ENCODE results near the gene WWP2. TPM values are rescaled to one million over a fixed set of nuclear protein-coding genes. Genes with fewer than 3 reads are reported as not detected.
A peak's percentile ranks its signal among the peaks of the same experiment; 100 is the strongest.

The WWP2 gene
- total and polyA plus RNA-seq, 4 donors: 59.0 to 144 (median 138) TPM

GRCh38 chr16:69871708-69872107, 109.6 kb downstream of the WWP2 start:
- 94 to 96% methylated on average over 15 of the region's 15 CpGs for WGBS, 2 donors
- no peak for DNase-seq
- ATAC-seq (ENCODE audit: low FRiP score): no peak
- Histone ChIP-seq H3K4me3 (ENCODE audit: low read length in 2 of 2) (no peak overlapping the region), H3K9me3 (ENCODE audit: control insufficient read depth, low read length) (no peaks in the 10 kb centered on the region), H3K27me3 (ENCODE audit: control insufficient read depth in 1 of 2, insufficient read depth in 2 of 2, low read length in 1 of 2) (no peaks in the 10 kb centered on the region), H3K36me3 (ENCODE audit: control insufficient read depth in 1 of 2, insufficient read depth in 2 of 2, low read length in 1 of 2) (no peaks in the 10 kb centered on the region), H3K27ac (ENCODE audit: low read depth in 1 of 2, low read length in 2 of 2) (no peak overlapping the region), H3K4me1 (ENCODE audit: control insufficient read depth in 1 of 2, insufficient read depth in 2 of 2, low read length in 2 of 2) (no peaks in the 10 kb centered on the region)
- intact Hi-C loops (cut with DNase I): no loop called here

- intact Hi-C loops (cut with DNase I): no loop called here
- 94% methylated on average over 7 of the region's 7 CpGs for WGBS, 2 donors
- DNase-seq: no peak
Measured at GRCh38 chr16:69872888-69873287, 110.8 kb downstream of the WWP2 start.

GRCh38 chr16:69873783-69874182, 111.7 kb downstream of the WWP2 start:
- intact Hi-C loops (cut with DNase I): no loop called here
- no peaks in the 10 kb centered on the region for H3K27me3 ChIP-seq (ENCODE audit: control insufficient read depth in 1 of 2, insufficient read depth in 2 of 2, low read length in 1 of 2)
- no peaks in the 10 kb centered on the region for H3K9me3 ChIP-seq (ENCODE audit: control insufficient read depth, low read length)
- no peak for ATAC-seq (ENCODE audit: low FRiP score)
- no peaks in the 10 kb centered on the region for H3K4me1 ChIP-seq (ENCODE audit: control insufficient read depth in 1 of 2, insufficient read depth in 2 of 2, low read length in 2 of 2)
- peak overlapping the region in 1 of 2 donors; percentile 17 for H3K27ac ChIP-seq (ENCODE audit: low read depth in 1 of 2, low read length in 2 of 2)
- no peak for DNase-seq
- WGBS, 2 donors: 76 to 86% methylated on average over 3 of the region's 3 CpGs
- H3K36me3 ChIP-seq (ENCODE audit: control insufficient read depth in 1 of 2, insufficient read depth in 2 of 2, low read length in 1 of 2): peaks cover 0 to 1% of the 10 kb centered on the region in 2 donors
- H3K4me3 ChIP-seq (ENCODE audit: low read length in 2 of 2): no peak overlapping the region

More at GRCh38 chr16:69872888-69873287, 110.8 kb downstream of the WWP2 start:
- peaks cover 0 to 1% of the 10 kb centered on the region in 2 donors for H3K36me3 ChIP-seq (ENCODE audit: control insufficient read depth in 1 of 2, insufficient read depth in 2 of 2, low read length in 1 of 2)
- H3K4me1 ChIP-seq (ENCODE audit: control insufficient read depth in 1 of 2, insufficient read depth in 2 of 2, low read length in 2 of 2): no peaks in the 10 kb centered on the region
- H3K27me3 ChIP-seq (ENCODE audit: control insufficient read depth in 1 of 2, insufficient read depth in 2 of 2, low read length in 1 of 2): no peaks in the 10 kb centered on the region
- H3K4me3 ChIP-seq (ENCODE audit: low read length in 2 of 2): no peak overlapping the region
- no peak for ATAC-seq (ENCODE audit: low FRiP score)
- H3K27ac ChIP-seq (ENCODE audit: low read depth in 1 of 2, low read length in 2 of 2): no peak overlapping the region
- no peaks in the 10 kb centered on the region for H3K9me3 ChIP-seq (ENCODE audit: control insufficient read depth, low read length)

- no peak for DNase-seq
- H3K9me3 ChIP-seq (ENCODE audit: control insufficient read depth, low read length): no peaks in the 10 kb centered on the region
- WGBS, 2 donors: 59 to 60% methylated on average over 8 of the region's 8 CpGs
Measured at GRCh38 chr16:69874271-69874670, 112.1 kb downstream of the WWP2 start.

GRCh38 chr16:69880640-69881133, 118.6 kb downstream of the WWP2 start:
- Histone ChIP-seq H3K9me3 (ENCODE audit: control insufficient read depth, low read length) (no peaks in the 10 kb centered on the region), H3K4me1 (ENCODE audit: control insufficient read depth in 1 of 2, insufficient read depth in 2 of 2, low read length in 2 of 2) (peaks cover 0 to 2% of the 10 kb centered on the region in 2 donors), H3K27ac (ENCODE audit: low read depth in 1 of 2, low read length in 2 of 2) (peak overlapping the region in 1 of 2 donors; percentile 78), H3K27me3 (ENCODE audit: control insufficient read depth in 1 of 2, insufficient read depth in 2 of 2, low read length in 1 of 2) (no peaks in the 10 kb centered on the region), H3K4me3 (ENCODE audit: low read length in 2 of 2) (no peak overlapping the region), H3K36me3 (ENCODE audit: control insufficient read depth in 1 of 2, insufficient read depth in 2 of 2, low read length in 1 of 2) (peaks cover 0 to 1% of the 10 kb centered on the region in 2 donors)
- ATAC-seq (ENCODE audit: low FRiP score) (no peak), DNase-seq (no peak)
- intact Hi-C loops (cut with DNase I): loop anchor here in 1 of 2 donors (5.0 kb wide), 1 partner anchor 37 kb away; no protein-coding TSS in a partner anchor
- WGBS, 2 donors: 52 to 55% methylated on average over 10 of the region's 10 CpGs

More at GRCh38 chr16:69874271-69874670, 112.1 kb downstream of the WWP2 start:
- Histone ChIP-seq H3K4me1 (ENCODE audit: control insufficient read depth in 1 of 2, insufficient read depth in 2 of 2, low read length in 2 of 2) (no peaks in the 10 kb centered on the region), H3K27me3 (ENCODE audit: control insufficient read depth in 1 of 2, insufficient read depth in 2 of 2, low read length in 1 of 2) (no peaks in the 10 kb centered on the region), H3K36me3 (ENCODE audit: control insufficient read depth in 1 of 2, insufficient read depth in 2 of 2, low read length in 1 of 2) (peaks cover 0 to 1% of the 10 kb centered on the region in 2 donors), H3K27ac (ENCODE audit: low read depth in 1 of 2, low read length in 2 of 2) (peak overlapping the region in 1 of 2 donors; percentile 17), H3K4me3 (ENCODE audit: low read length in 2 of 2) (no peak overlapping the region)
- ATAC-seq (ENCODE audit: low FRiP score): no peak
- intact Hi-C loops (cut with DNase I): no loop called here

- no peak for DNase-seq
- no peaks in the 10 kb centered on the region for H3K27me3 ChIP-seq (ENCODE audit: control insufficient read depth in 1 of 2, insufficient read depth in 2 of 2, low read length in 1 of 2)
- intact Hi-C loops (cut with DNase I): loop anchor here in 1 of 2 donors (5.0 kb wide), 1 partner anchor 36 kb away; no protein-coding TSS in a partner anchor
- H3K27ac ChIP-seq (ENCODE audit: low read depth in 1 of 2, low read length in 2 of 2): peak overlapping the region in 1 of 2 donors; percentile 65
- peaks cover 0 to 1% of the 10 kb centered on the region in 2 donors for H3K36me3 ChIP-seq (ENCODE audit: control insufficient read depth in 1 of 2, insufficient read depth in 2 of 2, low read length in 1 of 2)
- no peak overlapping the region for H3K4me3 ChIP-seq (ENCODE audit: low read length in 2 of 2)
- 95 to 98% methylated on average over 4 of the region's 4 CpGs for WGBS, 2 donors
- H3K9me3 ChIP-seq (ENCODE audit: control insufficient read depth, low read length): no peaks in the 10 kb centered on the region
- no peak for ATAC-seq (ENCODE audit: low FRiP score)
- H3K4me1 ChIP-seq (ENCODE audit: control insufficient read depth in 1 of 2, insufficient read depth in 2 of 2, low read length in 2 of 2): peaks cover 0 to 2% of the 10 kb centered on the region in 2 donors
Measured at GRCh38 chr16:69881141-69881540, 119.0 kb downstream of the WWP2 start.

GRCh38 chr16:69883744-69884143, 121.6 kb downstream of the WWP2 start:
- DNase-seq (no peak), ATAC-seq (ENCODE audit: low FRiP score) (no peak)
- no peaks in the 10 kb centered on the region for H3K9me3 ChIP-seq (ENCODE audit: control insufficient read depth, low read length)
- intact Hi-C loops (cut with DNase I): loop anchor here in 1 of 2 donors (5.0 kb wide), 1 partner anchor 34 kb away; no protein-coding TSS in a partner anchor
- WGBS, 2 donors: 91 to 94% methylated on average over 5 of the region's 5 CpGs
- no peak overlapping the region for H3K4me3 ChIP-seq (ENCODE audit: low read length in 2 of 2)
- no peak overlapping the region for H3K27ac ChIP-seq (ENCODE audit: low read depth in 1 of 2, low read length in 2 of 2)
- peaks cover 0 to 2% of the 10 kb centered on the region in 2 donors for H3K4me1 ChIP-seq (ENCODE audit: control insufficient read depth in 1 of 2, insufficient read depth in 2 of 2, low read length in 2 of 2)
- no peaks in the 10 kb centered on the region for H3K27me3 ChIP-seq (ENCODE audit: control insufficient read depth in 1 of 2, insufficient read depth in 2 of 2, low read length in 1 of 2)
- H3K36me3 ChIP-seq (ENCODE audit: control insufficient read depth in 1 of 2, insufficient read depth in 2 of 2, low read length in 1 of 2): no peaks in the 10 kb centered on the region

- ATAC-seq (ENCODE audit: low FRiP score) (no peak), DNase-seq (no peak)
- H3K36me3 ChIP-seq (ENCODE audit: control insufficient read depth in 1 of 2, insufficient read depth in 2 of 2, low read length in 1 of 2): peaks cover 0 to 3% of the 10 kb centered on the region in 2 donors
- intact Hi-C loops (cut with DNase I): no loop called here
- no peaks in the 10 kb centered on the region for H3K9me3 ChIP-seq (ENCODE audit: control insufficient read depth, low read length)
- H3K27me3 ChIP-seq (ENCODE audit: control insufficient read depth in 1 of 2, insufficient read depth in 2 of 2, low read length in 1 of 2): no peaks in the 10 kb centered on the region
- no peak overlapping the region for H3K4me3 ChIP-seq (ENCODE audit: low read length in 2 of 2)
- 95 to 99% methylated on average over 3 of the region's 3 CpGs for WGBS, 2 donors
- H3K4me1 ChIP-seq (ENCODE audit: control insufficient read depth in 1 of 2, insufficient read depth in 2 of 2, low read length in 2 of 2): peaks cover 0 to 2% of the 10 kb centered on the region in 2 donors
- no peak overlapping the region for H3K27ac ChIP-seq (ENCODE audit: low read depth in 1 of 2, low read length in 2 of 2)
Measured at GRCh38 chr16:69885722-69886121, 123.6 kb downstream of the WWP2 start.

- H3K4me1 ChIP-seq (ENCODE audit: control insufficient read depth in 1 of 2, insufficient read depth in 2 of 2, low read length in 2 of 2): peaks cover 0 to 3% of the 10 kb centered on the region in 2 donors
- no peak for DNase-seq
- intact Hi-C loops (cut with DNase I): no loop called here
Measured at GRCh38 chr16:69886726-69887125, 124.6 kb downstream of the WWP2 start.

More at GRCh38 chr16:69886726-69887125, 124.6 kb downstream of the WWP2 start:
- Histone ChIP-seq H3K4me3 (ENCODE audit: low read length in 2 of 2) (no peak overlapping the region), H3K36me3 (ENCODE audit: control insufficient read depth in 1 of 2, insufficient read depth in 2 of 2, low read length in 1 of 2) (peaks cover 0 to 3% of the 10 kb centered on the region in 2 donors), H3K27ac (ENCODE audit: low read depth in 1 of 2, low read length in 2 of 2) (no peak overlapping the region), H3K27me3 (ENCODE audit: control insufficient read depth in 1 of 2, insufficient read depth in 2 of 2, low read length in 1 of 2) (no peaks in the 10 kb centered on the region), H3K9me3 (ENCODE audit: control insufficient read depth, low read length) (no peaks in the 10 kb centered on the region)
- 95 to 96% methylated on average over 5 of the region's 5 CpGs for WGBS, 2 donors
- ATAC-seq (ENCODE audit: low FRiP score): no peak

Measured in aorta (tissue), 5 donors.